LoVo (cell line): Measurements from ENCODE around the gene PERCC1.

Experiments used
- DNase-seq: peaks from one replicate; pipeline ENCODE4 v3.0.0-alpha.2; 2016; ENCODE audit warnings: low spot score

PERCC1 gene

DNA sequence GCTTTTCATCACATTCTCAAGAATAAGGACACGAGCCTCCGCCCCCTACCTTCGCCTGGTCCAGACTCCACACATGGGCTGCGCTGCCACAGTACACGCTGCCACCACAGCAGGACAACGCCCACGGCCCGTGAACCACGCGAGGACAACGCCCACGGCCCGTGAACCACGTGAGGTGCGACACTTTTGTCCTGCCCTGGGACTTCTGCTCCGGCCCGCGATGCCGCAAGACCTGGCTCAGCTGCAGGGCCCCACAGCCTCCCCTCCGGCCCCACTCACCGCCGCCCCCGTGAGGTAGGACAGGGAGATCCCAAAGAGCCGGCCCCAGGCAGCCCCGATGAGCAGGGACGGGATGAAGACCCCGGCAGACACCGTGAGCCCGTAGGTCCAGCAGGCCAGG, 19.3 kb downstream of the PERCC1 start:
- no peak for DNase-seq

DNA sequence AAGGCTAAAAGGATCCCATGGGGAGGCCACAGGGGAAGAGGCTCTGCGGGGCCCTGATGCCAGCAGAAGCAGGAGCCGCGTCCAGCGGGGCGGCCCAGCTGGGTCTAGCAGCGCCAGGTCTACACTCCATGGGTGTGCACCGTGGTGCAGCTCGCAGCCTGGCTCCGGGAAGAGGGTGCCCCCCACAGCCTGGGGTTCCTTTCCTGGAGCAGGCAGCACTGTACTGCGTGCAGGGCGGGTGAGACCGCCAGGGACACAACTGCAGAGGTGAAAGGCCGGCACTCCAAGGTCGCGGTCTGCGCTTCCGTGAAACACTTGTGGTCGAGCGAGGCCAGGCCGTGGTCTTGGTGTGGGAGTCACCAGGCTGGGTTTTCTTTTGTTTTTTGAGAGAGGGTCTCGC, 20.0 kb downstream of the PERCC1 start:
- DNase-seq, result no peak

GRCh38 chr16:1451702-1452392, 21.0 kb downstream of the PERCC1 start:
- no peak for DNase-seq

- DNase-seq, result no peak
These were observed 21.7 kb downstream of the PERCC1 start for GRCh38 chr16:1452530-1452929.

- no peak for DNase-seq
These were observed 22.4 kb downstream of the PERCC1 start for GRCh38 chr16:1453316-1453715.

- no peak for DNase-seq
These were observed 23.7 kb downstream of the PERCC1 start for GRCh38 chr16:1454561-1454960.

DNA sequence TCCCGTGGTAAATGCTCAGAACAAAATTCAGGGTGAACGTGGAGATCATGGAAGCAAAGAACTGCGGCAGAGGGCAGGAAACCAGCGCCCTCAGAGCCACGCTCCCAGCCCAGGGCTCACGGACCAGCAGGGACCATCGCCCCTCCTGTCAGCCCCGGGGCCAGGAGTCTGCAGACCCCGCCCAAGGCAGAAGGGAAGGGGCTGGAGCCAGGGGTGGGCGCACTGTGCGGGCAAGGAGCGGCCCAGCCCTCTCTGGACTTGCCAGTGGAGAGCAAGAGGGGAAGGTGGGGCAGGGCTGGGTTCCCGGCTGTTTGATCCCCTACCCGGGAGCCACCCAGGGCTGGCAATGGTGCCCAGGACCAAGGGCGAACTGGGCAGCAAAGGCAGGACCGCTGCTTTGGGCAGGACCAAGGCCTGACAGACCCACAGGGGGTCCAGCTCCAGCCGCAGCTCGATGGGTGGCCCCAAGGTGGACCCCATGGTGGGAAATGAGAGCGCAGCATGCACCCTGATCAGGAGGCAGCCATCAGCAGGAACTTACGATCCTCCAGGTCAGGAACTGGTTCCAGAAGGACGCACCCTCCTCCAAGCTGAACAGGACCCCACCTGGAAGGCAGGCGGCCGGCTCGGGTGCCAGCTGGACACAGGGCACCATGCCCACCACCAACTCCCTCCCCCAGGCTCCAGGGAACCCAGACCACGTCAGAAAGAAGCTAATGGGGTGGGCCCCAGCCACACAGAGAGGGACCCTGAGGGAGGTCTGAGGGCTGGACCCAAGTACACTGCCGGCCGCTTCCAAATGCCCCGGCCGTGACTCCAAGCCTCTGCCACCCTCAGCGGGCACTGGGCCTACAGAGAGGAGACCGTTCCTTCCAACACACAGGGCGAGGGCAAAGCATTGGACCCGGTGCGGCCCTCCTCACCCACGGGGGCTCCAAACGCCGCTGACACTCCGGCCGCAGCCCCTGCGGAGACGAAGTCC, 24.6 kb downstream of the PERCC1 start:
- DNase-seq, result no peak

GRCh38 chr16:1456951-1457350, 26.1 kb downstream of the PERCC1 start:
- DNase-seq, result no peak

DNA sequence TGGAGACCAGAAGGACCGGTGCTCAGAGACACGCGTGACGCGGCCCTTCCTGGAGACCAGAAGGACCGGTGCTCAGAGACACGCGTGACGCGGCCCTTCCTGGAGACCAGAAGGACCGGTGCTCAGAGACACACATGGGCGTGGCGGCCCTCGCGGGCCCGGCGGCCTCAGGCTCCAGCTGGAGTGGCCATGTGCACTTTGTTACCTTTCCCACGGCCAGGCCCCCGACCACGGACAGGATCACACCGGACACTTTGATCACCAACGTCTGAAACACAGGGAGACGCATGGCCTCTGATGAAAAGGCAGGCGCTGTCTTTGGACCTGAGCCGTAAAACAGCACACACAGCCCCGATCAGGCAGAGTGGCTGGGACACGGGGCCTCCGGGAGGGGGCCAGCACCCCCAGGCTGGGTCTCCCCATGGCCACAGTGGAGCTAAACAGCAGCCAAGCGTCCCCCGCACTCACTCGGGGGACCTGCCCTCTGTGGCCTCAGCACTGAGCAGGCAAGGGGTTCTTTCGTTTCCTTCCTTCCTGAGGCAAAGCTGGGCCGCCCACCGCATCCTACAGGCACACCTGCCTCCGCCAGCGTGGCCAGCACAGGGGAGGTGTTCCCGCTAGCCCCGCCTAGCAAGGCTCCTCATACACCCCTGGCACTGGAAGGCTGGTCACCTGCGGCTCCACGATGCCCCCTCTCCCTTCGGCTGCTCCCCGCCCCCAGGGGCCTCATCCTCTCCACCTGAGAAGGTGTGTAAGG, 26.8 kb downstream of the PERCC1 start:
- DNase-seq, result no peak

DNA sequence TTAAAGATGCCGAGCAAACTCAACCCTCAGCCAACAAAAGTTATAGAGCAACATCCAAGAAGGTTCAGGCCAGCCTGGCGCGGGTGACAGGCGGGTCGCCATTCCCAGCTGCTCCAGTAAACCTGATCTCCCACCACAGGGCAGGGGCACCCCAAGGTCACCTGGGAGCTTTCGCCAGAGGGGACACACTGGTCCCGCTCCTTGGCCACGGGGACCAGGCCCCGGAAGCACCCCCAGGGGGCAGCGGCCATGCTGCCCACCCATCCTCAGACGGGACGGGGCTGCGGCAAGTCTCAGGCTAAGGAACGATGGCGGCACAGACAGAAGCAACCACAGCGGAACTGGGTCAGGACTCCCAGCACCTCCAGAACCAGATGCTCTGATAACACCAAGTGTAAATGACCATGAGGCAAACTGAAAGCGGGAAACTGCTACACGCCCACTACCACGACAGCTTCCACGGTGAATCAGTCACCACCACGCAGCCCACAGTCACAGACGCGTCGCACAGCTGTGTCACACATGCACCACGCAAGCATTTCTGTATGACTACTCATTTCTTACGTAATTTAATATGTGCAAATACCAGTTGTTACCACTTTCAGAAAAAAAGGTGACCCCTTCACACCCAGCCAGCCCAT, 27.6 kb downstream of the PERCC1 start:
- no peak for DNase-seq

DNA sequence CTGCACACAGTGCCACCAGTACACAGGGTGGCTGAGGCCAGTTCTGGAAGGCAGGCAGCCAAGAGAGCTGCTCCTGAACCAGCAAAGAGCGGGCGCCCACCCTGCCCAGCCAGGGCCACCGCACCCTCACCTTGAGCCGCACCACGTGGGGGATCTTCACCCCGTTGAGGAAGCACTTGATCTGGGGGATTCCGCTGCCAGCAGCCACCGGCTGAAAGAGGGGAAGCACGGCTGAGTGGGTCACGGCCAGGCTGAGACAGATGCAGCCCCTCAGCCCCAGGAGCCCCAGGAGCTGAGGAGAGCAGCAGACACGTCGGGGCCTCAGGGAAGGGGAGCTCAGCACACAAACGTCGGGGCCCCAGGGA, 28.1 kb downstream of the PERCC1 start:
- no peak for DNase-seq

GRCh38 chr16:1459967-1460366, 29.1 kb downstream of the PERCC1 start:
- DNase-seq, result no peak

DNA sequence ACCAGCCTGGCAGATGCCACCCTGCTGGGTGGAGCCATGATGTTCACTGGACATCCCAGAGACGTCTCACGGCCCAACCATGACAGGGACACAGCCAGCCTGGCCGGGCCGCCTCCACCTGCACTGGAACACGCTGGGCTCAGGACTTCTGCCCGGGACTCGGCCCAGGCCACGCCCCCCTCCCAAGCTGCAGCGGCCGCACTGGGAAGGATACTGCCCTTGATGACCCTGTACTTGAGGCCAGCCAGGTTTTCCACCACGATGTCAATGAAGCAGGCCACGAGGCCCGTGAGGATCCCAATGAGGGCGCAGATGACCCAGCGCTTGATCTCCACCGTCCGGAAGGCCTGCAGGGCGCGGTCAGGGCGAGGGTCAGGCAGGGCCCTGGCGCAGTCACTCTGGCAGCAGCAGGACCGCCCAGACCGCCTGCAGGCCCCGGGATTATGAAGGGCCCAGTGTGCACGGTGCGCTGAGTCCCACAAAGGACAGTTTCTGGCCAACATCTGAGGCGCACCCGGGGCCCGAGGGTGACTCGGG, 29.8 kb downstream of the PERCC1 start:
- no peak for DNase-seq

GRCh38 chr16:1461146-1461545, 30.3 kb downstream of the PERCC1 start:
- no peak for DNase-seq

- no peak for DNase-seq
These were observed 33.5 kb downstream of the PERCC1 start for GRCh38 chr16:1464196-1464893.

- DNase-seq, result no peak
These were observed 34.2 kb downstream of the PERCC1 start for GRCh38 chr16:1464894-1465566.

- DNase-seq, result no peak
These were observed 34.7 kb downstream of the PERCC1 start for GRCh38 chr16:1465567-1465915.

- DNase-seq, result no peak
These were observed 35.2 kb downstream of the PERCC1 start for GRCh38 chr16:1466054-1466453.

DNA sequence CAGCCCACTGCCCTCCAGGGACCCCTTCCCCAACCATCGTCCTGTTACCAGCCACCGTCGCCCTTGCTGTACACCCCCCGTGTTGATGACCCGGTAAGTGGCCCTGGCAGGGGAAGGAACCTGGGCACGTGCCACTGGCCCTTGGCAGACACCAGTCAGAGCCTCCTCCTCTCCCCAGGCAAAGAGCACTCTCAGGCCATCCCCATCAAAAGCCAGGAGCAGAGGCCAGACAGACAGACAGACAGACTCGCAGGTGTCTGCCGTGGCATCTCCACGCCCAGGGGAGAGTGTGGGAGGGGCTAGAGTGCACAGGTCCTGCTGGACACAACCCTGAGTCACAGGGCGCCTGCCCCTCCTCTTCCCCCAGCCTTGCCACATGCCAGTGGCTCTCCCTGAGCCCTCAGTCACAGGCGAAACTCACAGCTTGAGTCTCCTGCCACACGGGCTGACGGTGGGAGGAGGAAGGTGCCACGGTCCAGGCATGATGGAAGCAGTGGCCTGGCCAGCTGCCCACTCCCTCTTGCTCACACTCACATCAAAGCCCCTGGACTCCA, 36.2 kb downstream of the PERCC1 start:
- DNase-seq, result no peak

DNA sequence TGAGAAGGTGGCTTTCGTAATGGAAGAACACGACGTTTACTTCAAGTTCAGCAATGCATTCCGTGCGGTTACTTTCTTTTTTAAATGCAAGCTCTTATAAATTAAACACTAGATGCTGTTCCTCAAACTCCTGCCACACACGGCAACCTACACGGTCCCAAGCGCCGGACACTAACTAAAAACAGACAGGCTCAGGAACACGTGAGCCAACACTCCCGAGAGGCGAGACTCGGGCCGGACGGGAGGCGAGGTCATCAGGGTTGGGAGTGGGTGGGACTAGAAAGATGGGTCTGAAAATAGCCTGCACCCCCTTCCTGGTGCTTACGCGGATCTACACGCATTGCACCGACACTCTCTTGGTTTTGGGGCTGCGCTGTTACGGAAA, 37.5 kb downstream of the PERCC1 start:
- DNase-seq, result no peak
